Activated naive CD8-positive, alpha-beta T cell (primary cell): ENCODE measurements around the gene HAO2.

Experiments
- H3K27ac Mint-ChIP-seq: one replicate; pipeline ENCODE4 v1.8.0; 2021; ENCODE audit warnings: mixed read lengths
- H3K27me3 Mint-ChIP-seq: one replicate; pipeline ENCODE4 v1.8.0; 2021; ENCODE audit warnings: mixed read lengths
- H3K36me3 Mint-ChIP-seq: one replicate; pipeline ENCODE4 v1.8.0; 2021; ENCODE audit warnings: mixed read lengths
- H3K4me1 Mint-ChIP-seq: one replicate; pipeline ENCODE4 v1.8.0; 2021; ENCODE audit warnings: low read depth, mixed read lengths
- H3K4me3 Mint-ChIP-seq: one replicate; pipeline ENCODE4 v1.8.0; 2021; ENCODE audit warnings: mild to moderate bottlenecking, mixed read lengths
- H3K9me3 Mint-ChIP-seq: one replicate; pipeline ENCODE4 v1.8.0; 2021; ENCODE audit warnings: low read depth, mixed read lengths

The HAO2 gene

GRCh38 chr1:119380983-119381662, 12.5 kb downstream of the HAO2 start:
- Mint-ChIP-seq H3K4me1 (no peaks in the 10 kb centered on the region), H3K4me3 (no peak overlapping the region)

GRCh38 chr1:119384591-119384990, 16.0 kb downstream of the HAO2 start:
- Mint-ChIP-seq H3K27me3 (peaks cover 10% of the 10 kb centered on the region), H3K27ac (no peak overlapping the region), H3K4me3 (no peak overlapping the region), H3K36me3 (no peaks in the 10 kb centered on the region), H3K9me3 (no peaks in the 10 kb centered on the region), H3K4me1 (no peaks in the 10 kb centered on the region)

More at GRCh38 chr1:119380983-119381662, 12.5 kb downstream of the HAO2 start:
- Mint-ChIP-seq H3K9me3 (peaks cover 7% of the 10 kb centered on the region), H3K27ac (no peak overlapping the region), H3K27me3 (peaks cover 10% of the 10 kb centered on the region), H3K36me3 (no peaks in the 10 kb centered on the region)

- Mint-ChIP-seq H3K4me3 (no peak overlapping the region), H3K4me1 (no peaks in the 10 kb centered on the region), H3K27me3 (peaks cover 4% of the 10 kb centered on the region), H3K36me3 (no peaks in the 10 kb centered on the region), H3K27ac (no peak overlapping the region), H3K9me3 (no peaks in the 10 kb centered on the region)
Observed at GRCh38 chr1:119385650-119386049, 17.1 kb downstream of the HAO2 start.

GRCh38 chr1:119387858-119388257, 19.3 kb downstream of the HAO2 start:
- Mint-ChIP-seq H3K4me3 (no peak overlapping the region), H3K27me3 (peaks cover 3% of the 10 kb centered on the region), H3K9me3 (no peaks in the 10 kb centered on the region), H3K27ac (no peak overlapping the region), H3K36me3 (no peaks in the 10 kb centered on the region), H3K4me1 (no peaks in the 10 kb centered on the region)

GRCh38 chr1:119388450-119388849, 19.9 kb downstream of the HAO2 start:
- Mint-ChIP-seq H3K36me3 (no peaks in the 10 kb centered on the region), H3K9me3 (no peaks in the 10 kb centered on the region), H3K4me1 (no peaks in the 10 kb centered on the region), H3K27ac (no peak overlapping the region), H3K4me3 (no peak overlapping the region), H3K27me3 (peaks cover 4% of the 10 kb centered on the region)

GRCh38 chr1:119390526-119390925, 21.9 kb downstream of the HAO2 start:
- Mint-ChIP-seq H3K4me1 (no peaks in the 10 kb centered on the region), H3K4me3 (no peak overlapping the region), H3K36me3 (no peaks in the 10 kb centered on the region), H3K9me3 (no peaks in the 10 kb centered on the region), H3K27ac (no peak overlapping the region), H3K27me3 (peaks cover 7% of the 10 kb centered on the region)

GRCh38 chr1:119391749-119392148, 23.2 kb downstream of the HAO2 start:
- Mint-ChIP-seq H3K27me3 (peaks cover 8% of the 10 kb centered on the region), H3K27ac (no peak overlapping the region), H3K36me3 (no peaks in the 10 kb centered on the region), H3K9me3 (no peaks in the 10 kb centered on the region), H3K4me1 (no peaks in the 10 kb centered on the region), H3K4me3 (no peak overlapping the region)

GRCh38 chr1:119394085-119394484, 25.5 kb downstream of the HAO2 start:
- Mint-ChIP-seq H3K27ac (no peak overlapping the region), H3K36me3 (no peaks in the 10 kb centered on the region), H3K27me3 (peaks cover 8% of the 10 kb centered on the region), H3K4me3 (no peak overlapping the region), H3K4me1 (no peaks in the 10 kb centered on the region), H3K9me3 (no peaks in the 10 kb centered on the region)

- Mint-ChIP-seq H3K27me3 (peaks cover 6% of the 10 kb centered on the region), H3K4me1 (no peaks in the 10 kb centered on the region), H3K4me3 (no peak overlapping the region), H3K36me3 (no peaks in the 10 kb centered on the region), H3K27ac (no peak overlapping the region), H3K9me3 (no peaks in the 10 kb centered on the region)
Observed at GRCh38 chr1:119396982-119397381, 28.4 kb downstream of the HAO2 start.

GRCh38 chr1:119397986-119398385, 29.4 kb downstream of the HAO2 start:
- H3K36me3 Mint-ChIP-seq, result no peaks in the 10 kb centered on the region
- H3K27me3 Mint-ChIP-seq, result peaks cover 5% of the 10 kb centered on the region
- H3K27ac Mint-ChIP-seq, result no peak overlapping the region
- H3K4me1 Mint-ChIP-seq, result no peaks in the 10 kb centered on the region
- H3K9me3 Mint-ChIP-seq, result no peaks in the 10 kb centered on the region
- no peak overlapping the region for H3K4me3 Mint-ChIP-seq

- Mint-ChIP-seq H3K27me3 (peaks cover 10% of the 10 kb centered on the region), H3K27ac (no peak overlapping the region), H3K9me3 (peaks cover 12% of the 10 kb centered on the region), H3K4me3 (no peak overlapping the region), H3K36me3 (no peaks in the 10 kb centered on the region), H3K4me1 (no peaks in the 10 kb centered on the region)
Observed at GRCh38 chr1:119404736-119405135, 36.2 kb downstream of the HAO2 start.

GRCh38 chr1:119409731-119410130, 41.1 kb downstream of the HAO2 start:
- Mint-ChIP-seq H3K9me3 (peaks cover 12% of the 10 kb centered on the region), H3K27ac (no peak overlapping the region), H3K4me3 (no peak overlapping the region), H3K27me3 (peaks cover 2% of the 10 kb centered on the region), H3K36me3 (no peaks in the 10 kb centered on the region), H3K4me1 (no peaks in the 10 kb centered on the region)

- Mint-ChIP-seq H3K4me1 (no peaks in the 10 kb centered on the region), H3K4me3 (no peak overlapping the region), H3K27me3 (no peaks in the 10 kb centered on the region), H3K27ac (no peak overlapping the region), H3K9me3 (peaks cover 11% of the 10 kb centered on the region), H3K36me3 (no peaks in the 10 kb centered on the region)
Observed at GRCh38 chr1:119410961-119411360, 42.4 kb downstream of the HAO2 start.

GRCh38 chr1:119414950-119415349, 46.4 kb downstream of the HAO2 start, which contains the start of gene HSD3B2:
TSS of gene HSD3B2 (plus strand) at chr1:119415150. CDS start at chr1:119415420, 270 bp downstream.
- H3K27me3 Mint-ChIP-seq, result no peaks in the 10 kb centered on the region
- H3K9me3 Mint-ChIP-seq, result no peaks in the 10 kb centered on the region
- H3K27ac Mint-ChIP-seq, result no peak within 1 kb of the TSS
- H3K4me1 Mint-ChIP-seq, result no peaks in the 10 kb centered on the region
- H3K36me3 Mint-ChIP-seq, result no peaks in the 10 kb centered on the region
- no peak within 1 kb of the TSS for H3K4me3 Mint-ChIP-seq

GRCh38 chr1:119416006-119416640, 47.5 kb downstream of the HAO2 start:
- Mint-ChIP-seq H3K9me3 (no peaks in the 10 kb centered on the region), H3K27me3 (no peaks in the 10 kb centered on the region), H3K36me3 (no peaks in the 10 kb centered on the region), H3K4me1 (no peaks in the 10 kb centered on the region), H3K27ac (no peak overlapping the region), H3K4me3 (no peak overlapping the region)

GRCh38 chr1:119419109-119419508, 50.5 kb downstream of the HAO2 start:
- Mint-ChIP-seq H3K27me3 (no peaks in the 10 kb centered on the region), H3K4me1 (no peaks in the 10 kb centered on the region), H3K9me3 (no peaks in the 10 kb centered on the region), H3K36me3 (no peaks in the 10 kb centered on the region), H3K4me3 (no peak overlapping the region), H3K27ac (no peak overlapping the region)
